Gastrocnemius medialis (tissue), 4 donors: ENCODE measurements around the gene SP110. TPM values are rescaled to one million over a fixed set of nuclear protein-coding genes. Genes with fewer than 3 reads are reported as not detected.

Experiments
- ATAC-seq, 2 donors: fragments of 150-250 bp; one replicate each; pipeline ENCODE4 v1.9.1; 2016
- DNase-seq, 2 donors: peaks; one replicate each; pipeline ENCODE4 v3.0.0-alpha.2; 2019
- H3K27ac ChIP-seq, 4 donors: fragments of 200-600 bp; sonication (generic); 1 replicate in 1 of 4; 2 replicates in 3 of 4; pipeline ENCODE4 v1.5.1; 2016 to 2018; ENCODE audit warnings: mild to moderate bottlenecking in 2 of 4, moderate library complexity in 1 of 4
- H3K27me3 ChIP-seq, 3 donors: fragments of 200-600 bp; sonication (generic) in 2 of 3; 1 replicate in 1 of 3; 2 replicates in 2 of 3; pipeline versions ENCODE4 v1.5.1 to v1.6.0; 2016 to 2019; ENCODE audit warnings: mild to moderate bottlenecking in 1 of 3, moderate library complexity in 1 of 3
- H3K36me3 ChIP-seq, 2 donors: fragments of 200-600 bp; sonication (generic) in 1 of 2; one replicate each; pipeline ENCODE4 v1.5.1; 2017 to 2018
- H3K4me1 ChIP-seq, 2 donors: fragments of 200-600 bp; sonication (generic) in 1 of 2; one replicate each; pipeline ENCODE4 v1.5.1; 2016 to 2017; ENCODE audit warnings: mild to moderate bottlenecking in 2 of 2
- H3K4me3 ChIP-seq, 4 donors: fragments of 200-600 bp; sonication (generic) in 3 of 4; 1 replicate in 1 of 4; 2 replicates in 3 of 4; pipeline ENCODE4 v1.5.1; 2016 to 2019; ENCODE audit warnings: mild to moderate bottlenecking in 2 of 4
- H3K9me3 ChIP-seq, 3 donors: fragments of 200-600 bp; sonication (generic) in 2 of 3; 1 replicate in 1 of 3; 2 replicates in 2 of 3; pipeline ENCODE4 v1.5.1; 2016 to 2019
- POLR2A ChIP-seq, 2 donors: fragments of 450-650 bp; IDR thresholded peaks; one replicate each; pipeline ENCODE4 v1.6.1; 2017; ENCODE audit warnings: antibody characterized with exemption in 2 of 2, mild to moderate bottlenecking in 2 of 2, moderate library complexity in 2 of 2
- in situ Hi-C, 4 donors: fragments of 200-750 bp; cut with MboI; loops; one replicate each; pipeline versions ENCODE4 v1.15.0 to v1.8.0; 2017; ENCODE audit warnings: low sequenced_read_pairs in 4 of 4
- intact Hi-C: fragments of 100-400 bp; cut with DNase I; formaldehyde crosslinking; loops from one replicate; pipeline ENCODE4 v1.15.1; 2023; ENCODE audit warnings: low total_unique reads
- total RNA-seq, 4 donors: library from RNA; depleted of rRNA; stranded (reverse); fragments of >200 nt; gene quantifications; one replicate each; pipeline versions ENCODE4 v1.1.0 to v1.2.3, GENCODE V29; 2016
- TF ChIP-seq, protein P1 (sequence below), 5 experiments: fragments of 450-650 bp in 3 of 5; fragments of 200-600 bp in 2 of 5; sonication (generic) in 2 of 5; IDR thresholded peaks in 4 of 5; conservative IDR thresholded peaks in 1 of 5; 1 replicate in 4 of 5; 2 replicates in 1 of 5; pipeline ENCODE4 v1.5.1; 2016 to 2019; ENCODE audit warnings: antibody characterized with exemption in 5 of 5, mild to moderate bottlenecking in 3 of 5, moderate library complexity in 3 of 5

Gene SP110
- total RNA-seq, 4 donors from 2014 or later: 3.0 to 7.0 (median 6.5) TPM

DNA sequence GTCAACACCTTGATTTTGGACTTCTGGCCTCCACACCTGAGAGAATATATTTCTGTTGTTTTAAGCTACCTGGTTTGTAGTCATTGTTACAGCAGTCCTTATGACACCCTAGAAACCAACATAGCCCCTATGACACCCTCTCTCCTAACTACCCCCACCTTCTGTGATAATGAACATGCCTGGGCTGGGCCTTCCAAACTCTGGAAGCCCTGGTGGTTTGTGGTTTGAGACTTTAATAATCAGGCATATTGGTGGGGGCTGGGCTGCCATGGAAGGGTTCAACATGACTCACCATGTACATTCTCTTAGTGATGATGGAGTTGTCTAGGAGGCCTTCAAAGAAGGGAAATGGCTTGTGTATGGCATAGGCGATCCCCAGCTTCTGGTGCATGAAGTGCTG lies 3.3 kb downstream of the SP110 start:
- no peak for TF ChIP-seq POLR2A (IDR thresholded peaks at IDR 0.05)
- TF ChIP-seq, protein P1, sequence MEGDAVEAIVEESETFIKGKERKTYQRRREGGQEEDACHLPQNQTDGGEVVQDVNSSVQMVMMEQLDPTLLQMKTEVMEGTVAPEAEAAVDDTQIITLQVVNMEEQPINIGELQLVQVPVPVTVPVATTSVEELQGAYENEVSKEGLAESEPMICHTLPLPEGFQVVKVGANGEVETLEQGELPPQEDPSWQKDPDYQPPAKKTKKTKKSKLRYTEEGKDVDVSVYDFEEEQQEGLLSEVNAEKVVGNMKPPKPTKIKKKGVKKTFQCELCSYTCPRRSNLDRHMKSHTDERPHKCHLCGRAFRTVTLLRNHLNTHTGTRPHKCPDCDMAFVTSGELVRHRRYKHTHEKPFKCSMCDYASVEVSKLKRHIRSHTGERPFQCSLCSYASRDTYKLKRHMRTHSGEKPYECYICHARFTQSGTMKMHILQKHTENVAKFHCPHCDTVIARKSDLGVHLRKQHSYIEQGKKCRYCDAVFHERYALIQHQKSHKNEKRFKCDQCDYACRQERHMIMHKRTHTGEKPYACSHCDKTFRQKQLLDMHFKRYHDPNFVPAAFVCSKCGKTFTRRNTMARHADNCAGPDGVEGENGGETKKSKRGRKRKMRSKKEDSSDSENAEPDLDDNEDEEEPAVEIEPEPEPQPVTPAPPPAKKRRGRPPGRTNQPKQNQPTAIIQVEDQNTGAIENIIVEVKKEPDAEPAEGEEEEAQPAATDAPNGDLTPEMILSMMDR (IDR thresholded peaks at IDR 0.05 in 4 of 5, conservative IDR thresholded peaks at IDR 0.05 in 1 of 5): no peak
- ATAC-seq (no peak), DNase-seq (no peak)
- Histone ChIP-seq H3K27me3 (no peaks in the 10 kb centered on the region), H3K36me3 (peaks cover 0 to 39% of the 10 kb centered on the region in 2 donors), H3K4me3 (no peak overlapping the region), H3K4me1 (peaks cover 5 to 6% of the 10 kb centered on the region in 2 donors), H3K9me3 (no peaks in the 10 kb centered on the region), H3K27ac (no peak overlapping the region)
- in situ Hi-C loops: no loop called here
- intact Hi-C loops: no loop called here

DNA sequence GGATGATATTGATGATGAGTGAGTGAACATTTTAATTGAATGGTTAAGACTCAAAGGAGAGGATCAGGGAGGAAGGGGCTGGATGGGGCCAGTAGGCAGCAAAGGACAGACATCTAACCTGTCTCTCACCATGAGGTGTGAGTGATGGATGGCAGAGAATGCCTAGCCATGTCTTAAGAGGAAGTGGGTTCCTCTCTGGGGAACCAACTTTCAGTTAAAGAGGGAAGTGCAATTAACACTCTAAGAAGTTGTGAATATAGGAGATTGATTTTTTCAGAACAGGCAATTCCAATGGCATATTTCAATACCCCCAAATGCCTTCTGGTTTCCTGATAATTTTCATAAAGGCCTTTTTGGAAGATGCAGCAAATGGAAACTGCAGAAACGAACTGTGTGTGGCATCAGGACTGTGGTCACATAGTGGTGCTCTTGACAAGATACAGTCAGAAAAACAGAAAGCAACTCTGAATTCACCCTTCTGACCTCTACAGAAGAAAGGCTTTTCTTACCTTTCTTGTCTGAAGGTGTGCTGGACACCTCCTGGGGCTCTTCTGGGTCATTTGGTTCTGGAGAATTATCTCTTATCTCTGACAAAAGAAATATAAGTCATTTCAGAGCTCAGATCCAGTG lies 10.2 kb downstream of the SP110 start:
- ATAC-seq (no peak), DNase-seq (no peak)
- in situ Hi-C loops (no loop called here), intact Hi-C loops (no loop called here)
- TF ChIP-seq, protein P1 (IDR thresholded peaks at IDR 0.05 in 4 of 5, conservative IDR thresholded peaks at IDR 0.05 in 1 of 5): no peak
- no peak for TF ChIP-seq POLR2A (IDR thresholded peaks at IDR 0.05)
- Histone ChIP-seq H3K9me3 (no peaks in the 10 kb centered on the region), H3K4me3 (no peak overlapping the region), H3K4me1 (no peaks in the 10 kb centered on the region), H3K27ac (no peak overlapping the region), H3K36me3 (peaks cover 0 to 75% of the 10 kb centered on the region in 2 donors), H3K27me3 (no peaks in the 10 kb centered on the region)

GRCh38 chr2:230208576-230208975 lies 11.2 kb downstream of the SP110 start:
- H3K27me3 ChIP-seq: no peaks in the 10 kb centered on the region
- ATAC-seq (no peak), DNase-seq (no peak)
- intact Hi-C loops (no loop called here), in situ Hi-C loops (no loop called here)
- H3K4me3 ChIP-seq: no peak overlapping the region
- no peak overlapping the region for H3K27ac ChIP-seq
- H3K4me1 ChIP-seq: no peaks in the 10 kb centered on the region
- TF ChIP-seq POLR2A (IDR thresholded peaks at IDR 0.05): no peak
- TF ChIP-seq, protein P1 (IDR thresholded peaks at IDR 0.05 in 4 of 5, conservative IDR thresholded peaks at IDR 0.05 in 1 of 5): no peak
- peaks cover 0 to 66% of the 10 kb centered on the region in 2 donors for H3K36me3 ChIP-seq
- H3K9me3 ChIP-seq: no peaks in the 10 kb centered on the region

DNA sequence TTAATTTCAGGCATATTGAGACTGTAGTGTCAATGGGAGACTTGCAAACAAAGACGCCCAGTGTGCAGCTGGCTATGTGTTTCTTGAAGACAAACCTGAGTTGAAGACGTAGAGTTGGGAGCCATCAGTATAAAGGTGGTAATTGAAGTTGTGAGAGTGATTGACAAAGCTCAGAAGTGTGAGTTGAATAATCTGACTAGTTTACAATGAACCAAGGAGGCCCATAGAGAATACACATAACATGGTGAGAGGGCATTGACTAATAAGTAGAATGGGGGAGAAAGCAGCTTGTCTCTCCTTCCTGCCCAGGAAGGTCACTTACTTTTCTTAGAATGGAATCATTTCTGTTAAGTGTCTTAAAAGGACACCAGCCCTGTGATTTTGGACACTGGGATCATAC lies 14.1 kb downstream of the SP110 start:
- Histone ChIP-seq H3K27ac (no peak overlapping the region), H3K27me3 (no peaks in the 10 kb centered on the region), H3K36me3 (peaks cover 0 to 53% of the 10 kb centered on the region in 2 donors), H3K4me3 (no peak overlapping the region), H3K9me3 (no peaks in the 10 kb centered on the region), H3K4me1 (no peaks in the 10 kb centered on the region)
- no peak for DNase-seq
- no peak for ATAC-seq
- intact Hi-C loops (no loop called here), in situ Hi-C loops (no loop called here)
- TF ChIP-seq POLR2A (IDR thresholded peaks at IDR 0.05): no peak
- TF ChIP-seq, protein P1 (IDR thresholded peaks at IDR 0.05 in 4 of 5, conservative IDR thresholded peaks at IDR 0.05 in 1 of 5): no peak

GRCh38 chr2:230205034-230205433 lies 14.8 kb downstream of the SP110 start:
- DNase-seq (no peak), ATAC-seq (no peak)
- Histone ChIP-seq H3K4me3 (no peak overlapping the region), H3K9me3 (no peaks in the 10 kb centered on the region), H3K36me3 (peaks cover 0 to 46% of the 10 kb centered on the region in 2 donors), H3K27ac (no peak overlapping the region), H3K4me1 (no peaks in the 10 kb centered on the region), H3K27me3 (no peaks in the 10 kb centered on the region)
- intact Hi-C loops: no loop called here
- TF ChIP-seq, protein P1 (IDR thresholded peaks at IDR 0.05 in 4 of 5, conservative IDR thresholded peaks at IDR 0.05 in 1 of 5): no peak
- TF ChIP-seq POLR2A (IDR thresholded peaks at IDR 0.05): no peak
- in situ Hi-C loops: no loop called here
